Activated naive CD4-positive, alpha-beta T cell (primary cell): ENCODE data around the gene AHNAK2.
"Not testable (repeated sequence)": the region's sequence is repeated elsewhere in the genome, so short reads cannot be mapped to it uniquely, and the experiment has no call there.

Source experiments
- DNase-seq, 4 experiments: peaks; one replicate each; lab custom pipeline; 2025; lab: John Stamatoyannopoulos, UW

The AHNAK2 gene

DNA sequence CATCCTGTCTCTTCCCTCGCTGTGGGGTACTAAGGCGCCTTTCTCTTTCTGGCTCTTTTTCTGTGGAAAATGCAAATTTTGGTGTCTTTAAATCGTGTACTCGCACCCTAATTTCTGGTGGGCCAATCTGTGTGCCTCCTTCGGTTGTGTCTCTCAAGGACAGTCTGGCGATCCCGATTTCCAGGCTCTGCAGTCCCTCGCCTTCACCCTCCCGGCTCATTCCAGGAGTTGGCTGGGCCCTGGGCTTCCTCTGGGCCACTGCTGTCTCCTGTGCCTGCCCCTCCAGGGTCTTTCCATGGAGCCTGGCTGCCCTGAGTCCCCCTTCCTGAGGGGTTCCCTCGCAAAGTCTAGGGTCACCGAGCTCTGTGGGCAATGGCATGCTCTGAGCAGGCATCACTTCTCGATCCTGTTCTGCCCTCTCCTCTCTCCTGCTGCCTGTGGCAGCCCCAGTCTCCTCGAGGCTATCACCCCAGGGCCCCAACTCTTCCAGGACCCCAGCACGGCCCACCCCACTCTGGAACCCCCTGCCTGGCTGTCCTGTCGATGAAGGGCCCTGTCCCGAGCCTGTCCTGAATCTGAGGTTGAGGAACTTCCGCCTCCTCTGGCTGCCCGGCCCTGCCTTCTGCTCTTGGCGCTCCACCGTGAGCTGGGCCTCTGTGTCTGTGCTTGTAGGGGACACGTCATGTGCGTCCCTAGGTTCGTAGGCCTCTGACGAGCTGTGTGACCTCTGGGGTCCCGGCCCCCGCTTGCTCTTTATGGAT, 24.1 kb downstream of the AHNAK2 start:
- no peak for DNase-seq

DNA sequence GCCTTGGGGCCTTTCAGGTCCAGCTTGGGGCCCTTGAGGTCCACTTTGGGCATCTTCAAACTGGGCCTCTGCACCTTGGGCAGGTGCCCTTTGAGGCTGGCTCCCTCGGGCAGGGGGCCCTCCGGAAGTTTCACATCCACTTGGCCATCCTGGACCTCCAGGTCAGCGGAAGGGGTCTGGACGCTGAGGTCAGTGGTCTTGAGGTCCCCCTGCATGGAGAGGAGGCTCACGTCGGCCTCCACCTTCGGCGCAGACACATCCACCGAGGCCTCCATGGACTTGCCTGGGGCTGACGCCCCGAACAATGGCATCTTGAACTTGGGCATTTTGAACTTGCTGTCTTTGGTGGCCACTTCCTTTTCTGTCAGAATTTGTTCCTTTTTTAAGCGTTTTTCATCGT, 25.1 kb downstream of the AHNAK2 start:
- no peak for DNase-seq

DNA sequence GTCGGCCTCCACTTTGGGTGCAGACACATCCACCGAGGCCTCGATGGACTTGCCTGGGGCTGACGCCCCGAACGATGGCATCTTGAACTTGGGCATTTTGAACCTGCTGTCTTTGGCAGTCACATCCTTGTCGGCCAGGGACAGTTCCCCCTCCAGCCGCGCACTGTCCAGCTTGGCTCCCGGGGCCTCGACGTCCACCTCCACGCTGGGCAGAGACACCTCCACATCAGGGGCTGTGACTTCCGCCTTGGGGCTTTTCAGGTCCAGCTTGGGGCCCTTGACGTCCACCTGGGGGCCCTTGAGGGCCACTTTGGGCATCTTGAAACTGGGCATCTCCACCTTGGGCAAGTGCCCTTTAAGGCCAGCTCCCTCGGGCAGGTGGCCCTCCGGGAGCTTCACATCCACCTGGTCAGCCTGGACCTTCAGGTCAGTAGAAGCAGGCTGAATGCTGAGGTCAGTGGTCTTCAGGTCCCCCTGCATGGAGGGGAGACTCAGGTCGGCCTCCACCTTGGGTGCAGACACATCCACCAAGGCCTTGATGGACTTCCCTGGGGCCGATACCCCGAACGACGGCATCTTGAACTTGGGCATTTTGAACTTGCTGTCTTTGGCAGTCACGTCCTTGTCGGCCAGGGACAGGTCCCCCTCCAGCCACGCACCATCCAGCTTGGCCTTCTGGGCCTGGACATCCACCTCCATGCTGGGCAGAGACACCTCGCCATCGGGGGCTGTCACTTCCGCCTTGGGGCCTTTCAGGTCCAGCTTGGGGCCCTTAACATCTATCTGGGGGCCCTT, 26.1 kb downstream of the AHNAK2 start:
- DNase-seq: not testable (repeated sequence)

DNA sequence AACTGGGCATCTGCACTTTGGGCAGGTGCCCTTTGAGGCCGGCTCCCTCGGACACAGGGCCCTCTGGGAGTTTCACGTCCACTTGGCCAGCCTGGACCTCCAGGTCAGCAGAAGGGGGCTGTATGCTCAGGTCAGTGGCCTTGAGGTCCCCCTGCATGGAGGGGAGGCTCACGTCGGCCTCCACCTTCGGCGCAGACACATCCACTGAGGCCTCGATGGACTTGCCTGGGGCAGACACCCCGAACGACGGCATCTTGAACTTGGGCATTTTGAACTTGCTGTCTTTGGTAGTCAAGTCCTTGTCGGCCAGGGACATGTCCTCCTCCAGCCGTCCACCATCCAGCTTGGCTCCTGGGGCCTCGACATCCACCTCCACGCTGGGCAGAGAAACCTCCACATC, 27.5 kb downstream of the AHNAK2 start:
- DNase-seq: not testable (repeated sequence)

DNA sequence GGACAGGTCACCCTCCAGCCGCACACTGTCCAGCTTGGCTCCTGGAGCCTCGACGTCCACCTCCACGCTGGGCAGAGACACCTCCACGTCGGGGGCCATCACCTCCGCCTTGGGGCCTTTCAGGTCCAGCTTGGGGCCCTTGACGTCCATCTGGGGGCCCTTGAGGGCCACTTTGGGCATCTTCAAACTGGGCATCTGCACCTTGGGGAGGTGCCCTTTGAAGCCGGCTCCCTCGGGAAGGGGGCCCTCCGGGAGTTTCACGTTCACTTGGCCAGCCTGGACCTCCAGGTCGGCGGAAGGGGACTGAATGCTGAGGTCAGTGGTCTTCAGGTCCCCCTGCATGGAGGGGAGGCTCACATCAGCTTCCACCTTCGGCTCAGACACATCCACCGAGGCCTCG, 28.2 kb downstream of the AHNAK2 start:
- no peak for DNase-seq

DNA sequence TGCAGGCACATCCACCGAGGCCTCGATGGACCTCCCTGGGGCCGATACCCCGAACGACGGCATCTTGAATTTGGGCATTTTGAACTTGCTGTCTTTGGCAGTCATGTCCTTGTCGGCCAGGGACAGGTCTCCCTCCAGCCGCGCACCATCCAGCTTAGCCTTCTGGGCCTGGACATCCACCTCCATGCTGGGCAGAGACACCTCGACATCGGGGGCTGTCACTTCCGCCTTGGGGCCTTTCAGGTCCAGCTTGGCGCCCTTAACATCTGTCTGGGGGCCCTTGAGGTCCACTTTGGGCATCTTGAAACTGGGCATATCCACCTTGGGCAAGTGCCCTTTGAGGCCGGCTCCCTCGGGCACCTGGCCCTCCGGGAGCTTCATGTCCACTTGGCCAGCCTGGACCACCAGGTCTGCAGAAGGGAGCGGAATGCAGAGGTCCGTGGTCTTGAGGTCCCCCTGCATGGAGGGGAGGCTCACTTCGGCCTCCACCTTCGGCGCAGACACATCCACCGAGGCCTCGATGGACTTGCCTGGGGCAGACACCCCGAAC, 28.7 kb downstream of the AHNAK2 start:
- DNase-seq: not testable (repeated sequence)

DNA sequence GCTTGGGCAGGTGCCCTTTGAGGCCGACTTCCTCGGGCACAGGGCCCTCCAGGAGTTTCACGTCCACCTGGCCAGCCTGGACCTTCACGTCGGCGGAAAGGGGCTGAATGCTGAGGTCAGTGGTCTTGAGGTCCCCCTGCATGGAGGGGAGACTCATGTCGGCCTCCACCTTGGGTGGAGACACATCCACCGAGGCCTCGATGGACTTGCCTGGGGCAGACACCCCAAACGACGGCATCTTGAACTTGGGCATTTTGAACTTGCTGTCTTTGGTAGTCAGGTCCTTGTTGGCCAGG, 29.5 kb downstream of the AHNAK2 start:
- DNase-seq: no peak

DNA sequence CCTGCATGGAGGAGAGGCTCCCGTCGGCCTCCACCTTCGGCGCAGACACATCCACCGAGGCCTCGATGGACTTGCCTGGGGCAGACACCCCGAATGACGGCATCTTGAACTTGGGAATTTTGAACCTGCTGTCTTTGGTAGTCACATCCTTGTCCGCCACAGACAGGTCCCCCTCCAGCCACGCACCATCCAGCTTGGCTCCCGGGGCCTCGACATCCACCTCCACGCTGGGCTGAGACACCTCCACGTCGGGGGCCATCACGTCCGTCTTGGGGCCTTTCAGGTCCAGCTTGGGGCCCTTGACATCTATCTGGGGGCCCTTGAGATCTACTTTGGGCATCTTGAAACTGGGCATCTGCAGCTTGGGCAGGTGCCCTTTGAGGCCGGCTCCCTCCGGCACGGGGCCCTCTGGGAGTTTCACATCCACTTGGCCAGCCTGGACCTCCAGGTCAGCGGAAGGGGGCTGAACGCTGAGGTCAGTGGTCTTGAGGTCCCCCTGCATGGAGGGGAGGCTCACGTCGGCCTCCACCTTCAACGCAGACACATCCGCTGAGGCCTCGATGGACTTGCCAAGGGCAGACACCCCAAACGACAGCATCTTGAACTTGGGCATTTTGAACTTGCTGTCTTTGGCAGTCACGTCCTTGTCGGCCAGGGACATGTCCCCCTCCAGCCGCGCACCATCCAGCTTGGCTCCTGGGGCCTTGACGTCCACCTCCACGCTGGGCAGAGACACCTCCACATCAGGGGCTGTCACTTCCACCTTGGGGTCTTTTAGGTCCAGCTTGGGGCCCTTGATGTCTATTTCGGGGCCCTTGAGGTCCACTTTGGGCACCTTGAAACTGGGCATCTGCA, 30.1 kb downstream of the AHNAK2 start:
- DNase-seq: not testable (repeated sequence)

DNA sequence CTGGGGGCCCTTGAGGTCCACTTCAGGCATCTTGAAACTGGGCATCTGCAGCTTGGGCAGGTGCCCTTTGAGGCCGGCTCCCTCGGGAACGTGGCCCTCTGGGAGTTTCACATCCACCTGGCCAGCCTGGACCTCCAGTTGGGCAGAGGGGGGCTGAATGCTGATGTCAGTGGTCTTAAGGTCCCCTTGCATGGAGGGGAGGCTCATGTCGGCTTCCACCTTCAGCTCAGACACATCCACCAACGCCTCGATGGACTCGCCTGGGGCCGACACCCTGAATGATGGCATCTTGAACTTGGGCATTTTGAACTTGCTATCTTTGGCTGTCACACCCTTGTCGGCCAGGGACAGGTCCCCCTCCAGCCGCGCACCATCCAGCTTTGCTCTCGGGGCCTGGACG, 31.0 kb downstream of the AHNAK2 start:
- DNase-seq: not testable (repeated sequence)

DNA sequence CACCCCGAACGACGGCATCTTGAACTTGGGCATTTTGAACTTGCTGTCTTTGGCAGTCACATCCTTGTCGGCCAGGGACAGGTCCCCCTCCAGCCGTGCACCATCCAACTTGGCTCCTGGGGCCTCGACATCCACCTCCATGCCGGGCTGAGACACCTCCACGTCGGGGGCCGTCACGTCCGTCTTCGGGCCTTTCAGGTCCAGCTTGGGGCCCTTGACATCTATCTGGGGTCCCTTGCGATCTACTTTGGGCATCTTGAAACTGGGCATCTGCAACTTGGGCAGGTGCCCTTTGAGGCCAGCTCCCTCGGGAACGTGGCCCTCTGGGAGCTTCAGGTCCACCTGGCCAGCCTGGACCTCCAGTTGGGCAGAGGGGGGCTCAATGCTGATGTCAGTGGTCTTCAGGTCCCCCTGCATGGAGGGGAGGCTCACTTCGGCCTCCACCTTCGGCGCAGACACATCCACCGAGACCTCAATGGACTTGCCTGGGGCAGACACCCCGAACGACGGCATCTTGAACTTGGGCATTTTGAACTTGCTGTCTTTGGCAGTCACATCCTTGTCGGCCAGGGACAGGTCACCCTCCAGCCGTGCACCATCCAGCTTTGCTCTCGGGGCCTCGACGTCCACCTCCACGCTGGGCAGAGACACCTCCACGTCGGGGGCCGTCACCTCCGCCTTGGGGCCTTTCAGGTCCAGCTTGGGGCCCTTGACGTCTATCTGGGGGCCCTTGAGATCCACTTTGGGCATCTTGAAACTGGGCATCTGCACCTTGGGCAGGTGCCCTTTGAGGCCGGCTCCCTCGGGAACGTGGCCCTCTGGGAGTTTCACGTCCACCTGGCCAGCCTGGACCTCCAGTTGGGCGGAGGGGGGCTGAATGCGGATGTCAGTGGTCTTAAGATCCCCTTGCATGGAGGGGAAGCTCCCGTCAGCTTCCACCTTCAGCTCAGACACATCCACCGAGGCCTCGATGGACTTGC, 31.9 kb downstream of the AHNAK2 start:
- not testable (repeated sequence) for DNase-seq

DNA sequence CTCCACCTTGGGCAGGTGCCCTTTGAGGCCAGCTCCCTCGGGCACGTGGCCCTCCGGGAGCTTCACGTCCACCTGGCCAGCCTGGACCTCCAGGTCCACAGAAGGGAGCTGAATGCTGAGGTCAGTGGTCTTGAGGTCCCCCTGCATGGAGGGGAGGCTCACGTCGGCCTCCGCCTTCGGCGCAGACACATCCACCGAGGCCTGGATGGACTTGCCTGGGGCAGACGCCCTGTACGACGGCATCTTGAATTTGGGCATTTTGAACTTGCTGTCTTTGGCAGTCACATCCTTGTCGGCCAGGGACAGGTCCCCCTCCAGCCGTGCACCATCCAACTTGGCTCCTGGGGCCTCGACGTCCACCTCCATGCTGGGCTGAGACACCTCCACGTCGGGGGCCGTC, 32.9 kb downstream of the AHNAK2 start:
- not testable (repeated sequence) for DNase-seq

DNA sequence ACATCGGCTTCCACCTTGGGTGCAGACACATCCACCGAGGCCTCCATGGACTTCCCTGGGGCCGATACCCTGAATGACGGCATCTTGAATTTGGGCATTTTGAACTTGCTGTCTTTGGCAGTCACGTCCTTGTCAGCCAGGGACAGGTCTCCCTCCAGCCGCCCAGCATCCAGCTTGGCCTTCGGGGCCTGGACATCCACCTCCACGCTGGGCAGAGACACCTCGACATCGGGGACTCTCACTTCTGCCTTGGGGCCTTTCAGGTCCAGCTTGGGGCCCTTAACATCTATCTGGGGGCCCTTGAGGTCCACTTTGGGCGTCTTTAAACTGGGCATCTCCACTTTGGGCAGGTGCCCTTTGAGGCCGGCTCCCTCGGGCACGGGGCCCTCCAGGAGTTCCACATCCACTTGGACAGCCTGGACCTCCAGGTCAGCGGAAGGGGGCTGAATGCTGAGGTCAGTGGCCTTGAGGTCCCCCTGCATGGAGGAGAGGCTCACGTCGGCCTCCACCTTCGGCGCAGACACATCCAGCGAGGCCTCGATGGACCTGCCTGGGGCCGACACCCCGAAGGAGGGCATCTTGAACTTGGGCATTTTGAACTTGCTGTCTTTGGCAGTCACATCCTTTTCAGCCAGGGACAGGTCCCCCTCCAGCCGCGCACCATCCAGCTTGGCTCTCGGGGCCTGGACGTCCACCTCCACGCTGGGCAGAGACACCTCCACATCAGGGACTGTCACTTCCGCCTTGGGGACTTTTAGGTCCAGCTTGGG, 33.6 kb downstream of the AHNAK2 start:
- not testable (repeated sequence) for DNase-seq

DNA sequence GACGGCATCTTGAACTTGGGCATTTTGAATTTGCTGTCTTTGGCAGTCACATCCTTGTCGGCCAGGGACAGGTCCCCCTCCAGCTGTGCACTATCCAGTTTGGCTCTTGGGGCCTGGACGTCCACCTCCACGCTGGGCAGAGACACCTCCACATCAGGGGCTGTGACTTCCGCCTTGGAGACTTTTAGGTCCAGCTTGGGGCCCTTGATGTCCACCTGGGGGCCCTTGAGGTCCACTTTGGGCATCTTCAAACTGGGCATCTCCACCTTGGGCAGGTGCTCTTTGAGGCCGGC, 34.2 kb downstream of the AHNAK2 start:
- not testable (repeated sequence) for DNase-seq

DNA sequence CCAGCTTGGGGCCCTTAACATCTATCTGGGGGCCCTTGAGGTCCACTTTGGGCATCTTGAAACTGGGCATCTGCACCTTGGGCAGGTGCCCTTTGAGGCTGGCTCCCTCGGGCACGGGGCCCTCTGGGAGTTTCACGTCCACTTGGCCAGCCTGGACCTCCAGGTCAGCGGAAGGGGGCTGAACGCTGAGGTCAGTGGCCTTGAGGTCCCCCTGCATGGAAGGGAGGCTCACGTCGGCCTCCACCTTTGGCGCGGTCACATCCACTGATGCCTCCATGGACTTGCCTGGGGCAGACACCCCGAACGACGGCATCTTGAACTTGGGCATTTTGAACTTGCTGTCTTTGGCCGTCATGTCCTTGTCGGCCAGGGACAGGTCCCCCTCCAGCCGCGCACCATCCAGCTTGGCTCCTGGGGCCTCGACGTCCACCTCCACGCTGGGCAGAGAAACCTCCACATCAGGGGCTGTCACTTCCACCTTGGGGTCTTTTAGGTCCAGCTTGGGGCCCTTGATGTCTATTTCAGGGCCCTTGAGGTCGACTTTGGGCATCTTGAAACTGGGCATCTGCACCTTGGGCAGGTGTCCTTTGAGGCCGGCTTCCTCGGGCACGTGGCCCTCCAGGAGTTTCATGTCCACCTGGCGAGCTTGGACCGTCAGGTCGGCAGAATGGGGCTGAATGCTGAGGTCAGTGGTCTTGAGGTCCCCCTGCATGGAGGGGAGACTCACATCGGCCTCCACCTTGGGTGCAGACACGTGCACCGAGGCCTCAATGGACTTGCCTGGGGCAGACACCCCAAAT, 34.8 kb downstream of the AHNAK2 start:
- not testable (repeated sequence) for DNase-seq

DNA sequence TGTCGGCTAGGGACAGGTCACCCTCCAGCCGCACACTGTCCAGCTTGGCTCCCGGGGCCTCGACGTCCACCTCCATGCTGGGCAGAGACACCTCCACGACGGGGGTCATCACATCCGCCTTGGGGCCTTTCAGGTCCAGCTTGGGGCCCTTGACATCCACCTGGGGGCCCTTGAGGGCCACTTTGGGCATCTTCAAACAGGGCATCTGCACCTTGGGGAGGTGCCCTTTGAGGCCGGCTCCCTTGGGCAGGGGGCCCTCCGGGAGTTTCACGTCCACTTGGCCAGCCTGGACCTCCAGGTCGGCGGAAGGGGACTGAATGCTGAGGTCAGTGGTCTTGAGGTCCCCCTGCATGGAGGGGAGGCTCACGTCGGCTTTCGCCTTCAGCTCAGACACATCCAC, 35.6 kb downstream of the AHNAK2 start:
- DNase-seq: no peak

DNA sequence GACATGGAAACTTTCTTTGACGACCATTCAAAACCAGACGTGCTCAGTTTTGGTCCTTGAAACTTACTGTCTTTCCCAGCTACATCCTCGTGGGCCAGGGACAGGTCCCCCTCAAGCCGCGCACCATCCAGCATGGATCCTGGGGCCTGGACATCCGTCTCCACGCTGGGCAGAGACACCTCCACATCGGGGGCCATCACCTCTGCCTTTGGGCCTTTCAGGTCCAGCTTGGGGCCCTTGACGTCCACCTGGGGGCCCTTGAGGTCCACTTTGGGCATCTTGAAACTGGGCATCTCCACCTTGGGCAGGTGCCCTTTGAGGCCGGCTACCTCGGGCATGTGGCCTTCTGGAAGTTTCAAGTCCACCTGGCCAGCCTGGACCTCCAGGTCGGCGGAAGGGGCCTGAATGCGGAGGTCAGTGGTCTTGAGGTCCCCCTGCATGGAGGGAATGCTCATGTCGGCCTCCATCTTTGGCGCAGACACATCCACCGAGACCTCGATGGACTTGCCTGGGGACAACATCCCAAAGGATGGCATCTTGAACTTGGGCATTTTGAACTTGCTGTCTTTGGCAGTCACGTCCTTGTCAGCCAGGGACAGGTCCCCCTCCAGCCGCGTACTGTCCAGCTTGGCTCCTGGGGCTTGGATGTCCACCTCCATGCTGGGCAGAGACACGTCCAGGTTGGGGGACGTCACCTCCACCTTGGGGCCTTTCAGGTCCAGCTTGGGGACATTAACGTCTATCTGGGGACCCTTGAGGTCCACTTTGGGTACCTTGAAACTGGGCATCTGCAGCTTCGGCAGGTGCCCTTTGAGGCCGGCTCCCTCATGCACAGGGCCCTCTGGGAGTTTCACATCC, 36.4 kb downstream of the AHNAK2 start:
- no peak for DNase-seq

DNA sequence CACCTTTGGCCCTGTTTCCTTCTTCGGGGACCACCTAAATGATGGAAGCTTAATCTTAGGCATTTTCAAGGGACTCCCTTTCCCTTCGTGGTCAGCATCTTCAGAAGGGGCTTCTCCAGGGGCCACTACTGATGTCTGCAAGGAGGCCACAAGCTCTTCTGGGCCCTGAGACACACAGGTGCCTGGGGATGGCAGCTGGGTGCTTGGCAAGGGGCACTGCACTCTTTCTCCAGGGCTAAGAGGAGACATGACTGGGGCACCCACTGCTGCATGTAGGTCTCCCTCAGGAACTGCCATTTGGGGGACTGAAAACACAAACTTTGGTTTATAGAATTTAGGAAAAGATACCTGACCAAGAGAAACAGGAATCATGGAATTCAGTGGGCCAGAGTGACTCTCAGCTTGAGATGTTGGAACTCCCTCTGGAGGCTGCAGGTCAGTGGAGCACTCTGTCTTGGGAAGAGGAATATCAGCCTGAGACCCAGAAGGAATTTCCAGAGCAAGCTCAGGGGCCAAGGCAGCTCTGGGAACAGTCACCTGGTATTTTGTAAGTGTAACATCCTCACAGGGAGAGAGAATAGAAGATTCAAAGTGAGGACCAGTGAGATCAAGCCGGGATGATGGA, 37.5 kb downstream of the AHNAK2 start:
- DNase-seq: no peak
